GM10248 (cell line): ENCODE results near the gene ZFP91.

Experiments
- CTCF ChIA-PET: fragments of 300-600 bp; sonication (Branson Sonifier 250); formaldehyde crosslinking; extraction: SDS; loops from one replicate; lab custom pipeline; 2021; ENCODE audit warnings: antibody characterized with exemption; lab: Yijun Ruan, JAX
- POLR2A ChIA-PET: fragments of 350-650 bp; sonication (Branson Sonifier 250); formaldehyde crosslinking; extraction: SDS; loops from one replicate; lab custom pipeline; 2020; ENCODE audit warnings: antibody characterized with exemption; lab: Yijun Ruan, JAX
- DNase-seq: peaks from one replicate; pipeline ENCODE4 v3.0.0; 2012; ENCODE audit errors: extremely low spot score
- CTCF ChIP-seq: IDR thresholded peaks from 2 replicates; pipeline ENCODE4 v1.5.1; 2012; ENCODE audit warnings: mild to moderate bottlenecking, low read depth; ENCODE audit errors: extremely low read depth, missing control alignments, control extremely low read depth

Gene ZFP91

DNA sequence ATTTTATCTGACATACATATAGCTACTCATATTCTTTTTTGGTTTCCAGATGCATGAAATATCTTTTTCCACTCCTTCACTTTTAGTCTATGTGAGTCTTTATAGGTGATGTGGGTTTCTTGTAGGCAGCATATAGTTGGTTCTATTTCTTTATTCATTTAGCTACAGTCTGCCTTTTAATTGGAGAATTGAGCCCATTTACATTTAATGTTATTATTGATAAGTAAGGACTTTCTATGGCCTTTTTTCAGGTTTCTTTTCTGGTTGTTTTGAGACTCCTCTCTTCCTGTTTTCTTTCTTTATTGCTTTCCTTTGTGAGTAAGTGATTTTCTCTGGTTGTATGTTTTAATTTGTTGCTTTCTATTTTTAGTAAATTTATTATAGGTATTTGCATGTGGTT is 70.8 kb downstream of the ZFP91 start:
- no peak for TF ChIP-seq CTCF
- ChIA-PET POLR2A (no interaction called here), CTCF (interaction anchor here (1.2 to 2.6 kb wide), 5 partner anchors 11 to 509 kb away, joined by 3 to 13 read pairs (median 5); no protein-coding TSS in a partner anchor)
- no peak for DNase-seq

GRCh38 chr11:58650496-58650895 is 71.6 kb downstream of the ZFP91 start:
- POLR2A ChIA-PET: no interaction called here
- CTCF ChIA-PET: interaction anchor here (0.8 to 3.2 kb wide), 6 partner anchors 10 to 508 kb away, joined by 3 to 13 read pairs (median 8); no protein-coding TSS in a partner anchor
- DNase-seq: no peak
- no peak for TF ChIP-seq CTCF

DNA sequence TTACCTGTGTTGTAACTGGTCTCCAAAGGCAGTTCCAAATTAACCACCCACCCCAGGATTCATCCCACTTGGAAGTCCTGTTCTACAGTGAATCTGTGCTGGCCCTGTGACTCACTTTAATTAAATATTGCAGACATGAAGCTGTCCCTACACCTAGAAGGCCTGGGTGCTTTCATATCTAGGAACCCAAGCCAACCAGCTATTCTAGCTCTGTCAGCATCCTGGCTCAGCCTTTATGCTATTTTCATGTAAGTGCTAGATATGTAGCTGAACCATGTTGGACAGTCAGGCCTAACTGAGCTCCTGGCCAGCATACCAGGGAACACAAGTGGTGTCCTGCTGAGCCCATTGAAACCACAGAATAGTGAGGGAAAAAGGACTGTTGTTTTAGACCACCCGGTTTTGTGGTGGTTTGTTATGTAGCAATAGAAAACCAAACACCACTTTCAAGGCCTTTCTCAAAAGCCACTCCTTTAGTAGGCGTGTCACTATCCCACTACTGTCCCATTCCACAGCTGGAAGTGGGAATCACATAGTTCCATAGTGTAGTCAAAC is 73.9 kb downstream of the ZFP91 start:
- DNase-seq: no peak
- no peak for TF ChIP-seq CTCF
- CTCF ChIA-PET: interaction anchor here (0.6 to 10.2 kb wide), 25 partner anchors 11 to 1085 kb away, joined by 3 to 97 read pairs (median 4); partner anchors contain the start of gene GLYAT

DNA sequence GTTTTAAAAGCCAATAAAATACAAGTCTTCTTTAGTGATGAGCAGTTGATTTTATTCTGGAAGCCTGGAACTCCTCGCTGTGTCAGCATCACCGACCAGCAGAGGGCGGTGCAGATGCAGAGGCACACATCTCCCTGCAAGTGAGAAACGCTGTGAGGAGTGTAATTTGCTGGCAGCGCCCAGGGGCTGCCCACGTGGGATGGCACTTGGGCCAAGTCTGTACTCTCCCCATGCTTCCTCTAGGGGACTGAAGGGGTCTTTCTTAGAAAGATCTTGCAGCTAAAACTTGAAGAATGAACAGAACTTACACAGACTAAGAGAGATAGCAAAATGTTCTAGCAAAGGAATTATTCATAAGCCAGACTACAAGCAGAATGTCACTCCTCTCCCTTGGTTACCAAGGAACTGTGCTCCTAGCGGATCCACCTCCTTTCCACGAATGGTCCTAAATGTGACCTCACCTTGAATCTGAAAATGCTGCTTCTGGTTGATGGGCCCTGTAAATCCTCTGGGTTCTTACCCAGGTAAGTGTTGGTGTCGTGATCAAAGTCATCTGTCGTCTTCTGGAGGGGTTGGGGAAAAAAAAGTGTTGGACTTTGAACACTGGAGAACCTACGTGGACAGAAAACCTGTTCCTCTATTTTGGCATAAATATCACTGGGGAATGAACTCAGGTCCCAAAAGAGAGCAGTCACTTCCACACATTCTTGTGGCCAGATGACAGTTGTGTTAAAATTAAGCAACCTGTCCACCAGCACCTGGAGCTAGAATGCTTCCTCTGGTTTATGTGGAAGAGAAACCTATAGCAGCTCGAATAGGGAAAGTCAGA is 75.4 kb downstream of the ZFP91 start:
- CTCF ChIA-PET: interaction anchor here (1.0 to 10.2 kb wide), 18 partner anchors 8 to 481 kb away, joined by 3 to 97 read pairs (median 6); no protein-coding TSS in a partner anchor
- peak; percentile 69 for DNase-seq
- TF ChIP-seq CTCF: peak; percentile 93
- POLR2A ChIA-PET: no interaction called here

More for the DNA sequence above, 73.9 kb downstream of the ZFP91 start:
- POLR2A ChIA-PET: no interaction called here

DNA sequence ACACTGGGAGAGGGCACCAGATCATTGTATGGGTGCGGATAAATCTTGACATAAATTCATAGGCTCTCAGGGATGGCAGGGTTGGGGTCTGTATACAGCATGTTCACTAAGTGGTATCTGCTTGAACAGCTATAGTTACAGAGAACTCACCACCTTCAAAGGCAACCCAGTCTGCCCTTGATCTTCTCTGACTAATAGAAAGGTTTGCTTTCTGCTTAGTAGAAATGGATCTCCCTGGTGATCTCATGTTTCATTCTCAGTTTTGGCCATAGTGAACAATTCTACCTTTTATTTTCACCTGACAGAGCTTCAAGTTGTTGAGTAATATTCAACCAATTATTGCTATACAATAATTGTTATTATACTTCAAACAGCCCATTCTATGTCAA is 76.0 kb downstream of the ZFP91 start:
- POLR2A ChIA-PET: no interaction called here
- CTCF ChIA-PET: interaction anchor here (1.0 to 10.2 kb wide), 18 partner anchors 9 to 503 kb away, joined by 3 to 97 read pairs (median 6); no protein-coding TSS in a partner anchor
- no peak for DNase-seq
- TF ChIP-seq CTCF: no peak

GRCh38 chr11:58656348-58656747 is 77.5 kb downstream of the ZFP91 start:
- POLR2A ChIA-PET: no interaction called here
- CTCF ChIA-PET: interaction anchor here (1.7 to 10.2 kb wide), 3 partner anchors 19 to 132 kb away, joined by 9 to 97 read pairs (median 19); no protein-coding TSS in a partner anchor
- no peak for DNase-seq
- TF ChIP-seq CTCF: no peak
